Heart right ventricle (tissue), 16 donors: ENCODE data around the gene LBX1. TPM values are rescaled to one million over a fixed set of nuclear protein-coding genes. Genes with fewer than 3 reads are reported as not detected.
A peak's percentile ranks its signal among the peaks of the same experiment; 100 is the strongest.

Experiments
- ATAC-seq, 8 donors: fragments of 200-7000 bp; cut with Tn5 transposase; one replicate each; pipeline ENCODE4 v1.9.1; 2020; ENCODE audit warnings: mild to moderate bottlenecking in 8 of 8, moderate library complexity in 8 of 8, moderate number of reproducible peaks in 1 of 8
- DNase-seq, 2 donors: peaks; one replicate each; pipeline ENCODE4 v3.0.0-alpha.2; 2020
- H3K27ac ChIP-seq, 10 donors: fragments of 200-600 bp; sonication (generic) in 2 of 10; one replicate each; pipeline versions ENCODE4 v1.5.0 to v1.8.0; 2020 to 2022; ENCODE audit warnings: mild to moderate bottlenecking in 3 of 10
- H3K27me3 ChIP-seq, 7 donors: fragments of 200-600 bp; one replicate each; pipeline ENCODE4 v1.8.0; 2021 to 2022; ENCODE audit warnings: mild to moderate bottlenecking in 2 of 7
- H3K36me3 ChIP-seq, 9 donors: fragments of 200-600 bp; sonication (generic) in 1 of 9; one replicate each; pipeline versions ENCODE4 v1.5.0 to v1.8.0; 2020 to 2022; ENCODE audit warnings: mild to moderate bottlenecking in 2 of 9
- H3K4me1 ChIP-seq, 9 donors: fragments of 200-600 bp; sonication (generic) in 1 of 9; one replicate each; pipeline versions ENCODE4 v1.5.0 to v1.8.0; 2020 to 2022; ENCODE audit warnings: mild to moderate bottlenecking in 4 of 9
- H3K4me3 ChIP-seq, 10 donors: fragments of 200-600 bp; sonication (generic) in 2 of 10; one replicate each; pipeline versions ENCODE4 v1.5.0 to v1.8.0; 2020 to 2022; ENCODE audit warnings: mild to moderate bottlenecking in 7 of 10, moderate library complexity in 2 of 10
- H3K9me3 ChIP-seq, 11 donors: fragments of 200-600 bp in 10 of 11; sonication (generic) in 2 of 11; one replicate each; pipeline versions ENCODE4 v1.5.0 to v1.8.0; 2013 to 2022; ENCODE audit warnings: mild to moderate bottlenecking in 2 of 11, control low read depth in 1 of 11, moderate library complexity in 1 of 11
- CTCF ChIP-seq, 9 donors: fragments of 200-600 bp; sonication (generic) in 2 of 9; IDR thresholded peaks; one replicate each; pipeline versions ENCODE4 v1.5.0 to v1.8.0; 2021 to 2022; ENCODE audit warnings: antibody characterized with exemption in 9 of 9, mild to moderate bottlenecking in 5 of 9, moderate library complexity in 1 of 9
- WGBS, 2 donors: extraction: QIAGEN DNeasy Blood & Tissue Kit; methylation state at CpG; one replicate each; pipeline ENCODE4 v1.1.7; 2013; ENCODE audit warnings: inconsistent platforms in 1 of 2; 5-methylcytosine and 5-hydroxymethylcytosine counted together
- intact Hi-C, 10 donors: fragments of 100-400 bp; cut with DNase I; formaldehyde crosslinking; loops; one replicate each; pipeline versions ENCODE4 v1.11.1 to v1.14.2; 2022
- polyA plus RNA-seq, 2 donors: library from polyadenylated mRNA; stranded (reverse); fragments of 200-250 nt; gene quantifications; one replicate each; pipeline ENCODE4 v1.2.3, GENCODE V29; 2013
- total RNA-seq, 10 donors: library from RNA; stranded (reverse); fragmentation: NEBNext Ultra II Directional in 3 of 10; extraction: Animal tissue kit (Norgen Biotek cat#: 25700) in 3 of 10; gene quantifications; one replicate each; pipeline versions ENCODE4 v1.2.1 to v1.2.4, GENCODE V29; 2021 to 2023
- donor health status: Arrhythmogenic right ventricular cardiomyopathy.
- donor health status: ischemic (EF 13 %, LVEDD 7.1; RV severe dilation, severe dysfunction).
- donor health status: healthy with polysubstance abuse.
- donor health status: DM: no; HTN: yes; CAD: no.
- donor health status: DM: no; HTN: no; CAD: no.
- donor health status: ischemic (EF 25% LVEDD 6.9; RV normal size, moderate dysfunction).
- donor health status: ischemic (EF 25% LVEDD 5.7; RV mildly dilated, moderate dysfunction).
- donor health status: healthy.
- donor health status: DM: yes; HTN: yes; CAD: no.
- donor health status: Ischemic cardiomyopathy.
- donor health status: ischemic (EF 35%, LVEDD 5.7; RV mildly dilated, moderate dysfunction).
- donor health status: nonischemic (EF 11% LVEDD 7.7; RV severe dilation, severe dysfunction).
- donor health status: DM: yes; HTN: yes; CAD: no.
- donor health status: PGD.
- donor health status: ischemic (EF 29% LVEDD 5.4; RV normal size, mild dysfunction).
- donor health status: nonischemic (EF 23%, LVEDD 6.1; RV moderate dilation, normal function).

Gene LBX1
- total and polyA plus RNA-seq, 12 donors = not detected

GRCh38 chr10:101226491-101227428 is 2.5 kb downstream of the LBX1 start:
- peaks cover 91 to 100% (median 100%) of the 10 kb centered on the region in 7 donors for H3K27me3 ChIP-seq
- H3K4me3 ChIP-seq = peak overlapping the region in 9 of 10 donors; percentile 10 to 42 (median 32)
- intact Hi-C loops = no loop called here
- no peak for TF ChIP-seq CTCF (IDR thresholded peaks at IDR 0.05)
- no peaks in the 10 kb centered on the region for H3K9me3 ChIP-seq
- H3K27ac ChIP-seq = no peak overlapping the region
- H3K36me3 ChIP-seq = no peaks in the 10 kb centered on the region
- peaks cover 25 to 79% (median 65%) of the 10 kb centered on the region in 9 donors for H3K4me1 ChIP-seq
- no peak for ATAC-seq
- 3 to 5% methylated on average over 67 of the region's 67 CpGs for WGBS, 2 donors
- DNase-seq = no peak

GRCh38 chr10:101225846-101226421 is 3.3 kb downstream of the LBX1 start:
- H3K4me3 ChIP-seq = peak overlapping the region in 4 of 10 donors; percentile 22 to 43 (median 32)
- H3K27me3 ChIP-seq = peaks cover 88 to 100% (median 100%) of the 10 kb centered on the region in 7 donors
- DNase-seq = no peak

GRCh38 chr10:101224910-101225823 is 4.1 kb downstream of the LBX1 start:
- intact Hi-C loops = loop anchor here in 1 of 10 donors (5.0 kb wide), 1 partner anchor 67 kb away; no protein-coding TSS in a partner anchor
- Histone ChIP-seq H3K27ac (no peak overlapping the region), H3K9me3 (no peaks in the 10 kb centered on the region), H3K27me3 (peaks cover 86 to 100% (median 100%) of the 10 kb centered on the region in 7 donors), H3K4me1 (peaks cover 23 to 72% (median 65%) of the 10 kb centered on the region in 9 donors), H3K4me3 (peak overlapping the region in 8 of 10 donors; percentile 14 to 43 (median 28)), H3K36me3 (no peaks in the 10 kb centered on the region)
- WGBS, 2 donors = 3% methylated on average over 53 of the region's 53 CpGs
- no peak for TF ChIP-seq CTCF (IDR thresholded peaks at IDR 0.05)
- ATAC-seq = no peak
- DNase-seq = no peak

More at GRCh38 chr10:101225846-101226421, 3.3 kb downstream of the LBX1 start:
- ATAC-seq = no peak
- Histone ChIP-seq H3K4me1 (peaks cover 25 to 79% (median 65%) of the 10 kb centered on the region in 9 donors), H3K27ac (no peak overlapping the region), H3K9me3 (no peaks in the 10 kb centered on the region), H3K36me3 (no peaks in the 10 kb centered on the region)
- intact Hi-C loops = no loop called here
- WGBS, 2 donors = 7 to 13% methylated on average over 23 of the region's 23 CpGs
- no peak for TF ChIP-seq CTCF (IDR thresholded peaks at IDR 0.05)
